Measurements from ENCODE around the gene HOXD4. TPM values are rescaled to one million over a fixed set of nuclear protein-coding genes. Genes with fewer than 3 reads are reported as not detected.
A peak's percentile ranks its signal among the peaks of the same experiment; 100 is the strongest.

Gene HOXD4
- total and polyA plus RNA-seq, 9 donors, result 2.2 to 8.1 (median 3.6) TPM

GRCh38 chr2:176150584-176151441 lies 537 bp upstream of the HOXD4 start:
- peaks cover 83% of the 10 kb centered on the region for H3K27me3 ChIP-seq (ENCODE audit: control insufficient read depth, insufficient read depth, low read length)
- H3K4me3 ChIP-seq (ENCODE audit: low read length), result no peak overlapping the region
- WGBS (ENCODE audit: insufficient coverage), result 85% methylated on average over 6 of the region's 14 CpGs

DNA sequence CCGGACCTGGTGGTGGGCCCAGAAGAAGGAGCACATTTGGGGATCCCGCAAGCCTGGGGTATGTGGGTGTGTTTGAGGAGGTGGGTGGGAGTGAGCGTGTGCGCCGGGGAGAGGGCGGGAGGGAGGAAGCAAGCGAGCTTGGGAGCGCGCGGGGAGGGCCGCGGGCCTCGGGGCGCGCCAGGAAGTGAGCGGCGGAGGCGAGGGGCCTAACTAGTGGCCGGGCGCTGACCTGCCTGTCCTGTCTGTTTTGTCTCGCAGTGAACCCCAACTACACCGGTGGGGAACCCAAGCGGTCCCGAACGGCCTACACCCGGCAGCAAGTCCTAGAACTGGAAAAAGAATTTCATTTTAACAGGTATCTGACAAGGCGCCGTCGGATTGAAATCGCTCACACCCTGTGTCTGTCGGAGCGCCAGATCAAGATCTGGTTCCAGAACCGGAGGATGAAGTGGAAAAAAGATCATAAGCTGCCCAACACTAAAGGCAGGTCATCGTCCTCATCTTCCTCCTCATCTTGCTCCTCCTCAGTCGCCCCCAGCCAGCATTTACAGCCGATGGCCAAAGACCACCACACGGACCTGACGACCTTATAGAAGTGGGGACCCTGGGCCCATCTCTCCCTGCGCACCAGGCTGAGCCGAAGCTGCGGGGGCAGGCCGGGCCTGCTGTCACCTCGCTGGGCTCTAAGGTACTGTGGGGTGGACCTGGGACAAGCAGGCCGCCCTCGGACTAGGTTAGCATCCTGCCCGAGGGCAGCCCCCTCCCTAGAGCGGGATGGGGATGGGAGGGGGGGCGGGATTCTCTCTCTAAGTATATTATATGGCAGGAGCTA lies 1.2 kb downstream of the HOXD4 start:
- Histone ChIP-seq H3K9me3 (replicated peaks; ENCODE audit: control insufficient read depth, low read depth, low read length) (no peaks in the 10 kb centered on the region), H3K4me3 (ENCODE audit: low read length) (no peak overlapping the region), H3K4me1 (ENCODE audit: control insufficient read depth, insufficient read depth, low read length) (peaks cover 10% of the 10 kb centered on the region), H3K27ac (ENCODE audit: low read length) (no peak overlapping the region), H3K27me3 (ENCODE audit: control insufficient read depth, insufficient read depth, low read length) (peaks cover 85% of the 10 kb centered on the region), H3K36me3 (ENCODE audit: control insufficient read depth, insufficient read depth, low read length) (peaks cover 20% of the 10 kb centered on the region)
- DNase-seq, result no peak
- 61% methylated on average over 36 of the region's 48 CpGs for WGBS (ENCODE audit: insufficient coverage)

More at GRCh38 chr2:176150584-176151441, 537 bp upstream of the HOXD4 start:
- no peaks in the 10 kb centered on the region for H3K9me3 ChIP-seq (replicated peaks; ENCODE audit: control insufficient read depth, low read depth, low read length)
- no peak for DNase-seq
- peaks cover 20% of the 10 kb centered on the region for H3K36me3 ChIP-seq (ENCODE audit: control insufficient read depth, insufficient read depth, low read length)
- no peaks in the 10 kb centered on the region for H3K4me1 ChIP-seq (ENCODE audit: control insufficient read depth, insufficient read depth, low read length)
- H3K27ac ChIP-seq (ENCODE audit: low read length), result no peak overlapping the region

GRCh38 chr2:176154576-176155252 lies 3.4 kb downstream of the HOXD4 start:
- Histone ChIP-seq H3K4me1 (ENCODE audit: control insufficient read depth, insufficient read depth, low read length) (peaks cover 22% of the 10 kb centered on the region), H3K9me3 (replicated peaks; ENCODE audit: control insufficient read depth, low read depth, low read length) (no peaks in the 10 kb centered on the region), H3K4me3 (ENCODE audit: low read length) (no peak overlapping the region), H3K27me3 (ENCODE audit: control insufficient read depth, insufficient read depth, low read length) (peaks cover 85% of the 10 kb centered on the region), H3K36me3 (ENCODE audit: control insufficient read depth, insufficient read depth, low read length) (peaks cover 20% of the 10 kb centered on the region), H3K27ac (ENCODE audit: low read length) (no peak overlapping the region)
- WGBS (ENCODE audit: insufficient coverage), result 81% methylated on average over 3 of the region's 11 CpGs
- no peak for DNase-seq

DNA sequence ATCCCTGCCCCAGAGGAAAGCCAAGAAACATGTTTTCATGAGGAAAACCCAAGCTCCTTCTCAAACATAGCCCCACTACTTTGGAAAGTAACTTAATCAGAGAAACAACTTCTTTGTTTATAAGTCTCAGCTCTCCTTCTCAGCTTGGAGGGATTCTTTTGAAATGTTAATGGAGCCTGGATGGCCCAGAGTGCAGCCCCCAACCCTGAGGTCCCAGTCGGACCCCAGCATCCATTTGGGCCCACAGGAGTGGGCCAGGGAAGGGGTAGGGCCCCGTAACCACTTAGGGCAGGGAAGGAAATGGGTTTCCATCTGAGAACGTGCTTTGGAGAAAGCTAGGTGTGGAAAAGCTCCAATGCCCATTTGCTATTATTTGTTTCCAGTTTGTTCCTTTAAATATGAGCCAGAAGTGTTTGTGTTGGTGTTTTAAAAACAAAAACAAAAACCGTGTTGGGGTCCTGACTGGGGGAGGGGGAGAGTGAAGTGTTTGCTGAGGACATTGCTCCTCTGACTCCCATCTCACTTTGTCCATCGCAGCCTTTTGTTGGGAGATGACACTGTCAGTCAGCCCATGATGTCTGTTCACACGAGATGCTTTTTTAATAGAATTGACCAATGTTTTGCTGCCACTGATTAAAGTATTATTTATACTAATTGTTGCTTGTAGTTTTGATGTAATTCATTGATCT lies 4.2 kb downstream of the HOXD4 start:
- DNase-seq, result no peak
- no peaks in the 10 kb centered on the region for H3K9me3 ChIP-seq (replicated peaks; ENCODE audit: control insufficient read depth, low read depth, low read length)
- no peak overlapping the region for H3K27ac ChIP-seq (ENCODE audit: low read length)
- WGBS (ENCODE audit: insufficient coverage), result 67% methylated on average over 1 of the region's 6 CpGs
- peaks cover 30% of the 10 kb centered on the region for H3K4me1 ChIP-seq (ENCODE audit: control insufficient read depth, insufficient read depth, low read length)
- H3K4me3 ChIP-seq (ENCODE audit: low read length), result no peak overlapping the region
- H3K27me3 ChIP-seq (ENCODE audit: control insufficient read depth, insufficient read depth, low read length), result peaks cover 85% of the 10 kb centered on the region
- peaks cover 18% of the 10 kb centered on the region for H3K36me3 ChIP-seq (ENCODE audit: control insufficient read depth, insufficient read depth, low read length)

- H3K4me3 ChIP-seq (ENCODE audit: low read length), result no peak overlapping the region
- H3K9me3 ChIP-seq (replicated peaks; ENCODE audit: control insufficient read depth, low read depth, low read length), result no peaks in the 10 kb centered on the region
- H3K4me1 ChIP-seq (ENCODE audit: control insufficient read depth, insufficient read depth, low read length), result peaks cover 34% of the 10 kb centered on the region
- WGBS (ENCODE audit: insufficient coverage), result 81% methylated on average over 3 of the region's 8 CpGs
- H3K27ac ChIP-seq (ENCODE audit: low read length), result no peak overlapping the region
- peaks cover 15% of the 10 kb centered on the region for H3K36me3 ChIP-seq (ENCODE audit: control insufficient read depth, insufficient read depth, low read length)
- DNase-seq, result no peak
- peaks cover 85% of the 10 kb centered on the region for H3K27me3 ChIP-seq (ENCODE audit: control insufficient read depth, insufficient read depth, low read length)
Measured at GRCh38 chr2:176156301-176156806, 5.0 kb downstream of the HOXD4 start.

- H3K9me3 ChIP-seq (replicated peaks; ENCODE audit: control insufficient read depth, low read depth, low read length), result no peaks in the 10 kb centered on the region
- H3K4me3 ChIP-seq (ENCODE audit: low read length), result peak within 1 kb of the TSS; percentile 10
- WGBS (ENCODE audit: insufficient coverage), result 29% methylated on average over 33 of the region's 48 CpGs
- H3K4me1 ChIP-seq (ENCODE audit: control insufficient read depth, insufficient read depth, low read length), result peaks cover 38% of the 10 kb centered on the region
- no peak for DNase-seq
- H3K27me3 ChIP-seq (ENCODE audit: control insufficient read depth, insufficient read depth, low read length), result peaks cover 85% of the 10 kb centered on the region
- peaks cover 15% of the 10 kb centered on the region for H3K36me3 ChIP-seq (ENCODE audit: control insufficient read depth, insufficient read depth, low read length)
- H3K27ac ChIP-seq (ENCODE audit: low read length), result no peak within 1 kb of the TSS
Measured at GRCh38 chr2:176156807-176157498, 5.6 kb downstream of the HOXD4 start, which contains the start of gene HOXD3. HOXD3 (plus strand) TSS chr2:176157307; CDS start chr2:176169115, 11,808 bp downstream.

- peaks cover 45% of the 10 kb centered on the region for H3K4me1 ChIP-seq (ENCODE audit: control insufficient read depth, insufficient read depth, low read length)
- no peak overlapping the region for H3K27ac ChIP-seq (ENCODE audit: low read length)
- WGBS (ENCODE audit: insufficient coverage), result 42% methylated on average over 38 of the region's 43 CpGs
- DNase-seq, result no peak
- H3K4me3 ChIP-seq (ENCODE audit: low read length), result peak overlapping the region; percentile 10
- peaks cover 85% of the 10 kb centered on the region for H3K27me3 ChIP-seq (ENCODE audit: control insufficient read depth, insufficient read depth, low read length)
- H3K36me3 ChIP-seq (ENCODE audit: control insufficient read depth, insufficient read depth, low read length), result peaks cover 12% of the 10 kb centered on the region
- no peaks in the 10 kb centered on the region for H3K9me3 ChIP-seq (replicated peaks; ENCODE audit: control insufficient read depth, low read depth, low read length)
Measured at GRCh38 chr2:176157499-176158185, 6.3 kb downstream of the HOXD4 start.

DNA sequence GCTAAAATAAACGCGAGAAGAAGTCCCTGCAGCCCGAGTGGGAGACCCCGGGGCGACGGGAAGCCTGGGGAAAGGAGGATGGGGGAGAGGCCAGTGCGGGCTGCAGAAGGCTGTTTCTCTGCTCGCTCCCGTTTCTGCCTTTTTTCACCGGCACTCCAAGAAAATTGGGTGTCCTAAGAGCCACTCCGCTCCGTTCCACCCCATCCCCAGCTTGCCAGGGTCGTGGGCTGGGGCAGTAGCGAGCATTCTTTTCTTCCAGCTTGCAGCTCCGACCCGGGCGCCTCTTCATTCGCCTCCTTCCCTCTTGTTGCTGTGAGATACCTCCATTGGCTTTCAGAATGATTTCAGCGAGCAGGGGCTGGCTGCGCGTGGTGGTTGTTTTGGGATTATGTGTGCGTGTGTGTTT lies 6.8 kb downstream of the HOXD4 start:
- Histone ChIP-seq H3K36me3 (ENCODE audit: control insufficient read depth, insufficient read depth, low read length) (peaks cover 9% of the 10 kb centered on the region), H3K4me3 (ENCODE audit: low read length) (no peak overlapping the region), H3K27ac (ENCODE audit: low read length) (no peak overlapping the region), H3K4me1 (ENCODE audit: control insufficient read depth, insufficient read depth, low read length) (peaks cover 51% of the 10 kb centered on the region), H3K9me3 (replicated peaks; ENCODE audit: control insufficient read depth, low read depth, low read length) (no peaks in the 10 kb centered on the region), H3K27me3 (ENCODE audit: control insufficient read depth, insufficient read depth, low read length) (peaks cover 85% of the 10 kb centered on the region)
- no peak for DNase-seq
- 60% methylated on average over 11 of the region's 22 CpGs for WGBS (ENCODE audit: insufficient coverage)
